ENCODE data around the gene LY6G6C. TPM values are rescaled to one million over a fixed set of nuclear protein-coding genes. Genes with fewer than 3 reads are reported as not detected.

The LY6G6C gene
- total and polyA plus RNA-seq, 2 of the 13 experiments (the other 11 are each of a cell fraction or from before 2014, with no cell fraction given): 0.15 TPM; not detected in 1

DNA sequence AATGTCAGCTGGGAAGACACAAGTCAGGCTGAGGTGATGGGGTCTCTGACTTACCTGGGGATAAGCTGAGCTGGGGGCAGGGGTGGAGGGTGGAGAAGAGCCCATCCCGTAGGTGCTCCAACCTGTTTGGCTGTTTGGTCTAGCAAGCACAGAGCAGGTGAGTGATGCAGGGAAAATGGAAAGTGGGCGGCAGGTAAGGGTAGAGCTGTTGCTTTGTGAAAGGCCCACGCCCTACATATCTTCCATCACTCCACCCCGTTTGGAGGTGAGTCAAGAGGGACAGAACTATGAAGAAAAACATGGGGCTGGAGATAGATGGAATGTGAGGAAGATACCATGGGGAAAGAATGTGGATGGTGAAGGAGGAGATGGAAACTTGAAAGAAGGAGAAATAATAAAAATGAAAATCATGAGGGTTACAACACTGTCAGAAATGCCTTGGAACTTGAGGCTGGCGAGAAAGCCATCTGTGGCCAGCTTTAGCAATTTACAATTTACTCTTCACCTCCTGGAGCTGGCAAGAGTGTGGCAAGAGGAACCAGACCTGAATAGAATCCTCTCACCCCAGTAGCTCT, 1.3 kb downstream of the LY6G6C start:
- no peaks in the 10 kb centered on the region for H3K79me2 ChIP-seq (ENCODE audit: insufficient read depth, low read length)
- no peak overlapping the region for H3K9ac ChIP-seq (ENCODE audit: insufficient read depth, low read depth, low read length)
- ChIA-PET POLR2A (interaction anchor here (1.0 kb wide), 3 partner anchors 17 to 46 kb away, joined by 3 read pairs; partner anchors contain the start of gene ABHD16A), CTCF (ENCODE audit: low intra/inter-chr PET ratio, low total read pairs) (no interaction called here)
- peaks cover 9% of the 10 kb centered on the region for H3K4me1 ChIP-seq (ENCODE audit: insufficient read depth, low read length)
- H3K27me3 ChIP-seq (ENCODE audit: control insufficient read depth in 1 of 2, insufficient read depth in 2 of 2, low read length in 2 of 2): peaks cover 5 to 39% of the 10 kb centered on the region in 2 experiments; a peak in 4 of 5 replicates
- in situ Hi-C loops (cut with HindIII; ENCODE audit: extremely low pct_ligation_motif_present, low pct_unique_long_range_greater_than_20kb): no loop called here
- WGBS (ENCODE audit: low lambda C conversion rate): 24% methylated on average over 5 of the region's 5 CpGs
- no peak overlapping the region for H3K27ac ChIP-seq (ENCODE audit: extremely low read length, insufficient read depth, low read length)
- no peaks in the 10 kb centered on the region for H3K9me3 ChIP-seq (ENCODE audit: low read length)
- no peak for FAIRE-seq
- no peak overlapping the region for H2AFZ ChIP-seq (ENCODE audit: low read length)
- H3K4me3 ChIP-seq (replicated peaks in 1 of 3; ENCODE audit: insufficient read depth in 1 of 3, low read depth in 2 of 3, low read length in 3 of 3): no peak overlapping the region
- no peaks in the 10 kb centered on the region for H4K20me1 ChIP-seq (ENCODE audit: insufficient read depth, low read length)
- no peak for ATAC-seq
- no TSS peak for BruUV-seq (replicated peaks)
- no peak overlapping the region for H3K4me2 ChIP-seq (ENCODE audit: low read depth, low read length)
- no peak for DNase-seq (ENCODE audit: low spot score)
- intact Hi-C loops (cut with micrococcal nuclease; ENCODE audit: unreplicated experiment): no loop called here
- TF ChIP-seq RFX5 (IDR thresholded peaks at IDR 0.05; ENCODE audit: low read depth, low read length): no peak
- no peak for TF ChIP-seq ZNF441 (CRISPR knock-in tag; IDR thresholded peaks at IDR 0.05; ENCODE audit: borderline replicate concordance)
- TF ChIP-seq, protein P1, sequence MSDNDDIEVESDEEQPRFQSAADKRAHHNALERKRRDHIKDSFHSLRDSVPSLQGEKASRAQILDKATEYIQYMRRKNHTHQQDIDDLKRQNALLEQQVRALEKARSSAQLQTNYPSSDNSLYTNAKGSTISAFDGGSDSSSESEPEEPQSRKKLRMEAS (IDR thresholded peaks at IDR 0.05): no peak
- TF ChIP-seq ZFAT (CRISPR knock-in tag; conservative IDR thresholded peaks at IDR 0.05): no peak
- no peak for TF ChIP-seq ZNF17 (CRISPR knock-in tag; IDR thresholded peaks at IDR 0.05)
- TF ChIP-seq, protein P2, sequence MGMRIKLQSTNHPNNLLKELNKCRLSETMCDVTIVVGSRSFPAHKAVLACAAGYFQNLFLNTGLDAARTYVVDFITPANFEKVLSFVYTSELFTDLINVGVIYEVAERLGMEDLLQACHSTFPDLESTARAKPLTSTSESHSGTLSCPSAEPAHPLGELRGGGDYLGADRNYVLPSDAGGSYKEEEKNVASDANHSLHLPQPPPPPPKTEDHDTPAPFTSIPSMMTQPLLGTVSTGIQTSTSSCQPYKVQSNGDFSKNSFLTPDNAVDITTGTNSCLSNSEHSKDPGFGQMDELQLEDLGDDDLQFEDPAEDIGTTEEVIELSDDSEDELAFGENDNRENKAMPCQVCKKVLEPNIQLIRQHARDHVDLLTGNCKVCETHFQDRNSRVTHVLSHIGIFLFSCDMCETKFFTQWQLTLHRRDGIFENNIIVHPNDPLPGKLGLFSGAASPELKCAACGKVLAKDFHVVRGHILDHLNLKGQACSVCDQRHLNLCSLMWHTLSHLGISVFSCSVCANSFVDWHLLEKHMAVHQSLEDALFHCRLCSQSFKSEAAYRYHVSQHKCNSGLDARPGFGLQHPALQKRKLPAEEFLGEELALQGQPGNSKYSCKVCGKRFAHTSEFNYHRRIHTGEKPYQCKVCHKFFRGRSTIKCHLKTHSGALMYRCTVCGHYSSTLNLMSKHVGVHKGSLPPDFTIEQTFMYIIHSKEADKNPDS (CRISPR knock-in tag; IDR thresholded peaks at IDR 0.05): no peak
- no peak for TF ChIP-seq ZNF225 (CRISPR knock-in tag; IDR thresholded peaks at IDR 0.05)
- TF ChIP-seq ZNF496 (CRISPR knock-in tag; IDR thresholded peaks at IDR 0.05; ENCODE audit: insufficient replicate concordance): no peak
- no peak for TF ChIP-seq IRF2 (CRISPR knock-in tag; IDR thresholded peaks at IDR 0.05)
- TF ChIP-seq PTBP1 (IDR thresholded peaks at IDR 0.05; ENCODE audit: low read depth, low read length, poor library complexity, severe bottlenecking): no peak
- H3K36me3 ChIP-seq (replicated peaks in 1 of 2; ENCODE audit: control insufficient read depth in 1 of 2, insufficient read depth in 2 of 2, low read length in 2 of 2): no peaks in the 10 kb centered on the region

Data from HepG2 (cell line).